ENCODE results near the gene WDR27. TPM values are rescaled to one million over a fixed set of nuclear protein-coding genes. Genes with fewer than 3 reads are reported as not detected.

WDR27 gene
- total RNA-seq, 2 experiments from 2014 or later: 48.8 to 49.6 TPM

- Mint-ChIP-seq H3K27ac (no peak overlapping the region), H3K36me3 (ENCODE audit: low read depth) (peaks cover 3% of the 10 kb centered on the region), H3K4me1 (ENCODE audit: low read depth) (peaks cover 2% of the 10 kb centered on the region), H3K27me3 (no peaks in the 10 kb centered on the region), H3K9me3 (no peaks in the 10 kb centered on the region), H3K4me3 (no peak overlapping the region)
- intact Hi-C loops (cut with micrococcal nuclease): no loop called here
- ChIA-PET POLR2A (no interaction called here), CTCF (no interaction called here)
- DNase-seq: no peak
- TF ChIP-seq CTCF (IDR thresholded peaks at IDR 0.05): no peak
- ATAC-seq: no peak
Measured at GRCh38 chr6:169650959-169651292, 50.9 kb downstream of the WDR27 start.

GRCh38 chr6:169650241-169650958 lies 51.4 kb downstream of the WDR27 start:
- ChIA-PET CTCF (no interaction called here), POLR2A (no interaction called here)
- Mint-ChIP-seq H3K4me3 (no peak overlapping the region), H3K27me3 (no peaks in the 10 kb centered on the region), H3K9me3 (no peaks in the 10 kb centered on the region), H3K36me3 (ENCODE audit: low read depth) (peaks cover 3% of the 10 kb centered on the region), H3K4me1 (ENCODE audit: low read depth) (peaks cover 2% of the 10 kb centered on the region), H3K27ac (no peak overlapping the region)
- DNase-seq (no peak), ATAC-seq (no peak)
- intact Hi-C loops (cut with micrococcal nuclease): no loop called here
- TF ChIP-seq CTCF (IDR thresholded peaks at IDR 0.05): no peak

GRCh38 chr6:169648617-169649016 lies 53.2 kb downstream of the WDR27 start:
- Mint-ChIP-seq H3K4me1 (ENCODE audit: low read depth) (no peaks in the 10 kb centered on the region), H3K27me3 (no peaks in the 10 kb centered on the region), H3K36me3 (ENCODE audit: low read depth) (peaks cover 3% of the 10 kb centered on the region), H3K4me3 (no peak overlapping the region), H3K9me3 (no peaks in the 10 kb centered on the region), H3K27ac (no peak overlapping the region)
- no peak for DNase-seq
- ATAC-seq: no peak
- intact Hi-C loops (cut with micrococcal nuclease): no loop called here
- CTCF ChIA-PET: no interaction called here
- no peak for TF ChIP-seq CTCF (IDR thresholded peaks at IDR 0.05)
- POLR2A ChIA-PET: no interaction called here

GRCh38 chr6:169648092-169648491 lies 53.7 kb downstream of the WDR27 start:
- Mint-ChIP-seq H3K4me3 (no peak overlapping the region), H3K4me1 (ENCODE audit: low read depth) (no peaks in the 10 kb centered on the region), H3K27ac (no peak overlapping the region), H3K27me3 (no peaks in the 10 kb centered on the region), H3K9me3 (no peaks in the 10 kb centered on the region), H3K36me3 (ENCODE audit: low read depth) (peaks cover 3% of the 10 kb centered on the region)
- TF ChIP-seq CTCF (IDR thresholded peaks at IDR 0.05): no peak
- ChIA-PET CTCF (no interaction called here), POLR2A (no interaction called here)
- no peak for DNase-seq
- ATAC-seq: no peak
- intact Hi-C loops (cut with micrococcal nuclease): no loop called here

GRCh38 chr6:169647637-169648036 lies 54.2 kb downstream of the WDR27 start:
- Mint-ChIP-seq H3K9me3 (no peaks in the 10 kb centered on the region), H3K36me3 (ENCODE audit: low read depth) (peaks cover 3% of the 10 kb centered on the region), H3K4me3 (no peak overlapping the region), H3K4me1 (ENCODE audit: low read depth) (no peaks in the 10 kb centered on the region), H3K27me3 (no peaks in the 10 kb centered on the region), H3K27ac (no peak overlapping the region)
- CTCF ChIA-PET: no interaction called here
- intact Hi-C loops (cut with micrococcal nuclease): no loop called here
- TF ChIP-seq CTCF (IDR thresholded peaks at IDR 0.05): no peak
- no peak for DNase-seq
- POLR2A ChIA-PET: no interaction called here
- ATAC-seq: no peak
